Transverse colon (tissue), 4 donors: ENCODE measurements around the gene CD163. TPM values are rescaled to one million over a fixed set of nuclear protein-coding genes. Genes with fewer than 3 reads are reported as not detected.
A peak's percentile ranks its signal among the peaks of the same experiment; 100 is the strongest.
"Not testable (repeated sequence)": the region's sequence is repeated elsewhere in the genome, so short reads cannot be mapped to it uniquely, and the experiment has no call there.

Source experiments
- DNase-seq: peaks from one replicate; pipeline ENCODE4 v3.0.0-alpha.2; 2019
- H3K27ac ChIP-seq, 4 donors: fragments of 200-600 bp; sonication (generic); 2 replicates each; pipeline ENCODE4 v1.5.1; 2016 to 2018; ENCODE audit warnings: inconsistent platforms in 4 of 4
- H3K27me3 ChIP-seq: fragments of 200-600 bp; sonication (generic); 2 replicates; pipeline ENCODE4 v1.5.1; 2017; ENCODE audit warnings: inconsistent platforms
- H3K36me3 ChIP-seq, 4 donors: fragments of 200-600 bp; sonication (generic); 2 replicates each; pipeline ENCODE4 v1.5.1; 2017 to 2019; ENCODE audit warnings: inconsistent platforms in 4 of 4
- H3K4me1 ChIP-seq, 4 donors: fragments of 200-600 bp; sonication (generic); 2 replicates each; pipeline ENCODE4 v1.5.1; 2017 to 2020; ENCODE audit warnings: inconsistent platforms in 4 of 4
- H3K4me3 ChIP-seq, 4 donors: fragments of 200-600 bp; sonication (generic); 1 replicate in 1 of 4; 2 replicates in 3 of 4; pipeline versions ENCODE4 v1.5.1 to v1.6.1; 2017 to 2019; ENCODE audit warnings: inconsistent platforms in 4 of 4
- H3K9me3 ChIP-seq, 2 donors: fragments of 200-600 bp; sonication (generic); 2 replicates each; pipeline ENCODE4 v1.5.1; 2017 to 2019; ENCODE audit warnings: inconsistent platforms in 2 of 2
- EP300 ChIP-seq: sonication (generic); formaldehyde crosslinking; IDR thresholded peaks from one replicate; pipeline ENCODE4 v1.6.1; 2017; ENCODE audit warnings: antibody characterized with exemption, low read depth
- POLR2A ChIP-seq: fragments of 450-650 bp; IDR thresholded peaks from one replicate; pipeline ENCODE4 v1.6.1; 2016; ENCODE audit warnings: antibody characterized with exemption, mild to moderate bottlenecking, moderate library complexity
- POLR2AphosphoS5 ChIP-seq, 3 donors: sonication (generic); formaldehyde crosslinking; IDR thresholded peaks; one replicate each; pipeline ENCODE4 v1.6.1; 2016; ENCODE audit warnings: antibody characterized with exemption in 3 of 3
- WGBS, 2 donors: methylation state at CpG; one replicate each; pipeline ENCODE4 v1.1.5; 2018; ENCODE audit warnings: low coverage in 1 of 2; 5-methylcytosine and 5-hydroxymethylcytosine counted together
- in situ Hi-C, 4 donors: fragments of 200-750 bp; cut with MboI; loops; one replicate each; pipeline versions ENCODE4 v1.15.0 to v1.15.1; 2017; ENCODE audit warnings: low sequenced_read_pairs in 3 of 4, low pct_ligation_motif_present in 1 of 4, low pct_unique_long_range_greater_than_20kb in 1 of 4
- intact Hi-C: fragments of 100-400 bp; cut with DNase I; formaldehyde crosslinking; loops from one replicate; pipeline ENCODE4 v1.15.1; 2023; ENCODE audit warnings: low total_unique reads
- total RNA-seq, 4 donors: library from RNA; depleted of rRNA; stranded (reverse); fragments of >200 nt; gene quantifications; one replicate each; pipeline ENCODE4 v1.1.0, GENCODE V29; 2016
- TF ChIP-seq, protein P1 (sequence below), 5 experiments: fragments of 200-600 bp in 3 of 5; fragments of 450-650 bp in 2 of 5; sonication (generic) in 3 of 5; IDR thresholded peaks; 1 replicate in 2 of 5; 2 replicates in 3 of 5; pipeline ENCODE4 v1.5.1; 2016 to 2017; ENCODE audit warnings: antibody characterized with exemption in 5 of 5, inconsistent platforms in 3 of 5, mild to moderate bottlenecking in 2 of 5, moderate library complexity in 1 of 5

The CD163 gene
- total RNA-seq, 4 donors from 2014 or later: 14.9 to 80.3 (median 43.8) TPM

DNA sequence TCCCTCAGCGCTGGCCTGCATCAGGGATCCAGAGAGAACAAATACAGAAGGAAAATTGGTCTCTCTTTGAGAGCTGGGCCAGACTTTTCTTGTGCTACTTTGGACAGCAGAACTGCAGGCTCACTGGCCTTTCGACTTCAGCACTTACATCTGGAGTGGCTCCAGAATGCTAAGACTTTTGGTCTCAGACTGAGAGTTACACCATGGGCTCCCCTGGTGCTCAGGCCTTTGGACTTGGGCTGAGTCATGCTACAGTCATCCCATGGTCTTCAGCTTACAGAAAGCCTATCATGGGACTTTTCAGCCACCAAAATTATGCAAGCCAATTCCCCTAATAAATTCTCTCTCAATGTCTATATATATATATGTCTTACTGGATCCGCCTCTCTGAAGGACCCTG lies 9.0 kb upstream of the CD163 start:
- intact Hi-C loops: no loop called here
- no peaks in the 10 kb centered on the region for H3K9me3 ChIP-seq
- H3K27me3 ChIP-seq: no peaks in the 10 kb centered on the region
- in situ Hi-C loops: no loop called here
- WGBS, 2 donors: 75 to 89% methylated on average over 2 to 3 of the region's 3 CpGs
- no peak for TF ChIP-seq POLR2AphosphoS5 (IDR thresholded peaks at IDR 0.05)
- TF ChIP-seq, protein P1, sequence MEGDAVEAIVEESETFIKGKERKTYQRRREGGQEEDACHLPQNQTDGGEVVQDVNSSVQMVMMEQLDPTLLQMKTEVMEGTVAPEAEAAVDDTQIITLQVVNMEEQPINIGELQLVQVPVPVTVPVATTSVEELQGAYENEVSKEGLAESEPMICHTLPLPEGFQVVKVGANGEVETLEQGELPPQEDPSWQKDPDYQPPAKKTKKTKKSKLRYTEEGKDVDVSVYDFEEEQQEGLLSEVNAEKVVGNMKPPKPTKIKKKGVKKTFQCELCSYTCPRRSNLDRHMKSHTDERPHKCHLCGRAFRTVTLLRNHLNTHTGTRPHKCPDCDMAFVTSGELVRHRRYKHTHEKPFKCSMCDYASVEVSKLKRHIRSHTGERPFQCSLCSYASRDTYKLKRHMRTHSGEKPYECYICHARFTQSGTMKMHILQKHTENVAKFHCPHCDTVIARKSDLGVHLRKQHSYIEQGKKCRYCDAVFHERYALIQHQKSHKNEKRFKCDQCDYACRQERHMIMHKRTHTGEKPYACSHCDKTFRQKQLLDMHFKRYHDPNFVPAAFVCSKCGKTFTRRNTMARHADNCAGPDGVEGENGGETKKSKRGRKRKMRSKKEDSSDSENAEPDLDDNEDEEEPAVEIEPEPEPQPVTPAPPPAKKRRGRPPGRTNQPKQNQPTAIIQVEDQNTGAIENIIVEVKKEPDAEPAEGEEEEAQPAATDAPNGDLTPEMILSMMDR (IDR thresholded peaks at IDR 0.05): no peak
- no peak for TF ChIP-seq EP300
- no peak for TF ChIP-seq POLR2A
- H3K4me3 ChIP-seq: no peak overlapping the region
- H3K27ac ChIP-seq: no peak overlapping the region
- no peak for DNase-seq
- no peaks in the 10 kb centered on the region for H3K36me3 ChIP-seq
- H3K4me1 ChIP-seq: no peaks in the 10 kb centered on the region

DNA sequence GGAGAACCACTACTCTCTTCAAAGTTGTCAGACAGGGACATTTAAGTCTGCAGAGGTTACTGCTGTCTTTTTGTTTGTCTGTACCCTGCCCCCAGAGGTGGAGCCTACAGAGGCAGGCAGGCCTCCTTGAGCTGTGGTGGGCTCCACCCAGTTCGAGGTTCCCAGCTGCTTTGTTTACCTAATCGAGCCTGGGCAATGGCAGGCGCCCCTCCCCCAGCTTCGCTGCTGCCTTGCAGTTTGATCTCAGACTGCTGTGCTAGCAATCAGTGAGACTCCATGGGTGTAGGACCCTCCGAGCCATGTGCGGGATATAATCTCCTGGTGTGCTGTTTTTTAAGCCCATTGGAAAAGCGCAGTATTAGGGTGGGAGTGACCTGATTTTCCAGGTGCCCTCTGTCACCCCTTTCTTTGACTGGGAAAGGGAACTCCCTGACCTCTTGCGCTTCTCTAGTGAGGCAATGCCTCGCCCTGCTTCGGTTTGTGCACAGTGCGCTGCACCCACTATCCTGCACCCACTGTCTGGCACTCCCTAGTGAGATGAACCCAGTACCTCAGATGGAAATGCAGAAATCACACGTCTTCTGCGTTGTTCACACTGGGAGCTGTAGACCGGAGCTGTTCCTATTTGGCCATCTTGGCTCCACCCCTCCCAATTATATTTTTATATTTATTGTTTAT lies 6.4 kb upstream of the CD163 start:
- H3K27ac ChIP-seq, in situ Hi-C loops, H3K27me3 ChIP-seq, H3K36me3 ChIP-seq, H3K4me1 ChIP-seq, H3K4me3 ChIP-seq, DNase-seq, intact Hi-C loops, H3K9me3 ChIP-seq: not testable (repeated sequence)
- 84 to 85% methylated on average over 3 to 14 of the region's 14 CpGs for WGBS, 2 donors

DNA sequence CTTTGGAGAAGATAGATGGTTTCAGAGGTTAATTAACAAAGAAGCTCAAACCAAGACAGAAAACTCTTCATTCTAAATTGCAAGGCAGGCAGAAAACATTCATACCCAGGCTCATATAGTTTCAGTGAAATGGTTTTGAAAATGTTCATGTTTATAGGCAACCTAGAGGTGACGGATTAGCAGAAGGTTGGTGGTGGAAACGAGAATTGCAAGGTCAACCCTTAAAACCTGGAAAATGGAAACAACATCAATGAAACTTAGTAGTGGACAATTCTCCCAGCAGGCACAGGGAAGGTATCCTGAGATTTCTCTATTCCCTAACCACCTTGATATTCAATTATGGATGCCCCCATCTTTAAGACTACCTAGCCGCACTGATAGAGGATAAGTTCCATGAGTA lies 965 bp downstream of the CD163 start:
- TF ChIP-seq, protein P1 (IDR thresholded peaks at IDR 0.05): no peak
- TF ChIP-seq POLR2AphosphoS5 (IDR thresholded peaks at IDR 0.05) (no peak), POLR2A (no peak), EP300 (no peak)
- intact Hi-C loops: no loop called here
- DNase-seq: no peak
- Histone ChIP-seq H3K36me3 (no peaks in the 10 kb centered on the region), H3K27me3 (no peaks in the 10 kb centered on the region), H3K9me3 (no peaks in the 10 kb centered on the region), H3K4me1 (no peaks in the 10 kb centered on the region), H3K4me3 (peak overlapping the region in 1 of 4 donors; percentile 14), H3K27ac (peak overlapping the region in 3 of 4 donors; percentile 4 to 46 (median 23))
- in situ Hi-C loops: no loop called here
- WGBS, 2 donors: 65 to 74% methylated on average over 3 of the region's 3 CpGs

DNA sequence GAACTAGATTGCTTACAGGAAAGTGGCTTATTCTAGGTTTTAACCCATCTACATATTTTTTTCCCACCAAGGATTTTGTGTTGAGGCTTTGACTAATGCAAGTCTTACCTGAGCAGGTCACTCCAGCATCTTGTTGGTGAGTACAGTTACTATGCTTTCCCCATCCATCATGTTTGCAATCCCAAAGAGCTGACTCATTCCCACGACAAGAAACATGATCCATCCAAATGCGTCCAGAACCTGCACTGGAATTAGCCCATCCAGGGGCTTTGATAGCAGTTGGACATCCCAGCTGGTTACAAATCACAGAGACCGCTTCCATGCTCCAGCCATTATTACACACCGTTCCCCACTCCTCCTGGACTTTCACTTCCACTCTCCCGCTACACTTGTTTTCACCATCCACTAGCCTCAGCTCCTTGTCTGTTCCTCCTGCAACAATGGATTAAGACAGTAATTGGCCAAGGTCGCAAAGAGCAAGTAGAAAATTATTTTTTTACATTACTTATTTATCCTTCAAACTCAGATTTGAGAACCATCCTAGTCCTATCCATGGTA lies 2.5 kb downstream of the CD163 start:
- peak; percentile 30 for TF ChIP-seq POLR2A
- no peak for TF ChIP-seq EP300
- TF ChIP-seq, protein P1 (IDR thresholded peaks at IDR 0.05): no peak
- TF ChIP-seq POLR2AphosphoS5 (IDR thresholded peaks at IDR 0.05): peak in 1 of 3 donors; percentile 41
- no peaks in the 10 kb centered on the region for H3K9me3 ChIP-seq
- H3K4me3 ChIP-seq: peak overlapping the region in 1 of 4 donors; percentile 14
- H3K36me3 ChIP-seq: no peaks in the 10 kb centered on the region
- in situ Hi-C loops: no loop called here
- intact Hi-C loops: no loop called here
- no peak for DNase-seq
- H3K4me1 ChIP-seq: no peaks in the 10 kb centered on the region
- WGBS, 2 donors: 62 to 78% methylated on average over 4 to 6 of the region's 6 CpGs
- H3K27me3 ChIP-seq: no peaks in the 10 kb centered on the region
- H3K27ac ChIP-seq: peak overlapping the region in 2 of 4 donors; percentile 4 to 46
